HUDEP-2 (cell line): ENCODE data around the gene FRMD8.

ENCODE experiments used
- DNase-seq, 76 experiments: peaks; one replicate each; lab custom pipeline; 2025; ENCODE audit not compliant: unreplicated experiment in 76 of 76; lab: John Stamatoyannopoulos, UW

The FRMD8 gene

DNA sequence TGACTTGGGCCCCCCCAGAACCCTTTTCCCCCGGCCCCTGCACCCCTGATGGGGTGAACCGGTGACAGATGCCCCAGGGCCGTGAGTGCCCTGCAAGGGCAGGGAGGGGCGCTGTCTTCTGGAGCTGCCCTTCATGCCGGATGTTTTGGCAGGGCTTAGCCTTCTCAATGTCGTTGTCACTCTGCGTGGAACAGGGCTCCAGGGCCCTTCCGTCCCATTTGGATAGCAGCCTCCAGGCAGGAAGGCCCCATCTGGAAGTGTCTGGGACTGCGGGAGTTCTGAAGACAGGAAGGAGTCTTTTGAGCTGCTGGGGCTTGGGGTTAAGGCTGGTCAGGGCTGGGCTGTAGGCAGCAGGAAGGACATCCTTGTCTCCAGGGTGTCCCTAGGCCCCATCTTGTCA lies 4.6 kb downstream of the FRMD8 start:
- no peak for DNase-seq

DNA sequence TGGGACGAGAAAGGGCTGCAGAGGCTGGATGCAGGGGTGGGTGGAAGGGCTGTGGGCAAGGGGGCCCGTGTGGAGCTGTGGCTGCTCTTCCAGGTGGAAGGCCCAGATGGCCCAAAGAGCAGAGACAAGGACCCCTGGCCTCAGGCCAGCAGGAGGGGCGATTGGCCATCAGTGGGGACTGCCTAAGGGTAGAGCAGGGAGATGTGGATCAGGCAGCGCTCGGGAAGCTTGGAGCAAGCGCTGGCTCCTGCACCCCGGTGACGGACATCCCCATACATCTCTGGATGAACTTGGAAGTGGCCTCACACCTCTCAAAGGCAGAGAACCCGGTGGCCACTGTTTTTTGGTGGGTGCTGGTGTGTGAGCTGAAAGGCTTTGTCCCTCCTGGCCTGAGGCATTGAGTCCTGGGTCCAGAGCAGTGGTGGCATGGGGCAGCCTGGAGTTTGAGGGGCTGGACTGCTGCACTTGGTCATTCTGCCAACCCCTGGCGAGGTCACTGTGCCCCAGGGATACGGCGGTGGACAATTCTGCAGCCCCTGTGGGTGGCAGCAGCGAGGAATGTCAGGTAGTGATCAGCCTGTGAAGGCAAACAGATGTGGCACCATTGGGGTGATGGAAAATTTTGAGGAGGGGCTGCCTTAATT lies 5.9 kb downstream of the FRMD8 start:
- no peak for DNase-seq

- DNase-seq = no peak
Measured at GRCh38 chr11:65392899-65393298, 6.5 kb downstream of the FRMD8 start.

DNA sequence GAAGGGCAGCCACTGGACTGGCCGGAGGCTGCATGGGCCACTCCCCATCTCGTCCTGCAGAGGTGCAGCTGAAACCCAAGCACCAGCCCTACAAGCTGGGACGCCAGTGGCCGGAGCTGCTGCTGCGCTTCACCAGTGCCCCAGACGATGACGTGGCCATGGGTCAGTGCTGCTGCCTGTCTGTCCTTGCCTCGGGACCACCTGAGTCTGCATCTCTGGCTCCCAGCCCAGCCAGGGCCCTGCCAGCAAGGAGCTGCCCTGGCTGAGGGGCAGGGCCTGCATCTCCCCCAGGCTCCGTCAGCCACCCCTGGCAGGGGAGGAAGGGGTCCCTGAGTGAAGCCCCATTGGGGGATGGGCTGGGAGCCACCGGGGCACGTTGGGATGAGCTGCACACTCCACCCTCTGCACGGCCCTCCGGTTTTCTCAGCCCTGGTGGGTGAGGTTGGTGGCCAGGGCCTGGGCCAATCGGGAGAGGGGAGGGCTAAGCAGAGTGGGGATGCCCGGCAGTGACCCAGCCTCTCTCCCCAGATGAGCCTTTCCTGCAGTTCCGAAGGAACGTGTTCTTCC lies 7.2 kb downstream of the FRMD8 start:
- no peak for DNase-seq

GRCh38 chr11:65394125-65394536 lies 7.7 kb downstream of the FRMD8 start:
- DNase-seq = no peak

GRCh38 chr11:65395961-65396530 lies 9.6 kb downstream of the FRMD8 start:
- no peak for DNase-seq

- DNase-seq = no peak
Measured at GRCh38 chr11:65396769-65397745, 10.6 kb downstream of the FRMD8 start.

- DNase-seq = no peak
Measured at GRCh38 chr11:65398362-65398910, 12.0 kb downstream of the FRMD8 start.

DNA sequence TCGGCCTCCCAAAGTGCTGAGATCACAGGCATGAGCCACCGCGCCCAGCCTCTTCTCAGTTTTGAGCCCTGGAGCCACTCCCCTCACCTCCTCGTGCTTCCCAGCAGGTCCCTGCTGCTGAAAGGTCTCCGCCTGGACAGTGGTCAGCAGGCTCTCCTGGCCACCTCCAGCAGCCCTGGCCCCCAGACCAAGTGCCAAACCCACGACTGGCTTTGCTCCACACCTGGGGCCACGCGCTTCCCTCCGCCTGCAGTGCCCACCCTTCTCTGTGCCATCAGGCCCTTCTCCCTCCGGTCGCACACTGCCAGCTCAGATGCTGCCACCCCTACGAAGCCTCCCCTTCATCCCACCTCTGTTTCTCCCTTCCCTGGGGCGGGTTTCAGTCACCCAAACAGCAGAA lies 12.8 kb downstream of the FRMD8 start:
- DNase-seq = no peak

- no peak for DNase-seq
Measured at GRCh38 chr11:65399845-65400244, 13.4 kb downstream of the FRMD8 start.

DNA sequence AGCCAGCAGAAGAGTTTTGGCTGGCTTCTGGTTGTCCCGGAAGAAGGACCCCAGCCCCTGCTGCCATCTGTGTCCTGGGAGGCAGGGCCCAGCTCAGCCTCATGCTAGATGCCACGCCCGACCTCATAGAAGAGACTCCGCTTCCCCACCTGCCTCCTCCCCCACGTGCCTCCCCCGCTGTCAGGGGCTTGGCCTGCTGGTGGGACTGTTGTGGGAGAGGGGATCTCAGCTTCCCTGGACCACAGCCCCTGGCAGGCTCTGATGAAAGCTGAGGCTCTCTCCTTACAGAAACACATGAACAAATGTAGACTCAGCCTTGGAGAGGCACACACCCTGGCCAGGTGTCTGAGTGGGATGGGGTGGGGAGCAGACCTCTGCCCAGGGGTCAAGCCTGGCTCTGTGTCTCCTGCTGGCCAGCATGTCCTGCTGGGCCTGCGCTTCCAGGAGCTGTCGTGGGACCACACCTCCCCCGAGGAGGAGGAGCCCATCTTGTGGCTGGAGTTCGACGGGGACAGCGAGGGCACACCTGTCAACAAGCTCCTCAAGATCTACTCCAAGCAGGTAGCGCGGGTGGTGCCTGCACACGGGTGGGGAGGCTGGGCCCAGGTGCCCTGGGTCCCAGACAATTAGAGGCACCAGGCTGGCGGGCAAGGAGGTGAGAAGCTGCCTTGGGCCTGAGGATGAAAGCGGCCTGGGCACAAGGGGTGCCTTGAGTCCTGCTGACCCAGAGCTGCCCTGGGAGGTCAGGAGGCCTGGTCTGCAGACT lies 14.1 kb downstream of the FRMD8 start:
- no peak for DNase-seq

DNA sequence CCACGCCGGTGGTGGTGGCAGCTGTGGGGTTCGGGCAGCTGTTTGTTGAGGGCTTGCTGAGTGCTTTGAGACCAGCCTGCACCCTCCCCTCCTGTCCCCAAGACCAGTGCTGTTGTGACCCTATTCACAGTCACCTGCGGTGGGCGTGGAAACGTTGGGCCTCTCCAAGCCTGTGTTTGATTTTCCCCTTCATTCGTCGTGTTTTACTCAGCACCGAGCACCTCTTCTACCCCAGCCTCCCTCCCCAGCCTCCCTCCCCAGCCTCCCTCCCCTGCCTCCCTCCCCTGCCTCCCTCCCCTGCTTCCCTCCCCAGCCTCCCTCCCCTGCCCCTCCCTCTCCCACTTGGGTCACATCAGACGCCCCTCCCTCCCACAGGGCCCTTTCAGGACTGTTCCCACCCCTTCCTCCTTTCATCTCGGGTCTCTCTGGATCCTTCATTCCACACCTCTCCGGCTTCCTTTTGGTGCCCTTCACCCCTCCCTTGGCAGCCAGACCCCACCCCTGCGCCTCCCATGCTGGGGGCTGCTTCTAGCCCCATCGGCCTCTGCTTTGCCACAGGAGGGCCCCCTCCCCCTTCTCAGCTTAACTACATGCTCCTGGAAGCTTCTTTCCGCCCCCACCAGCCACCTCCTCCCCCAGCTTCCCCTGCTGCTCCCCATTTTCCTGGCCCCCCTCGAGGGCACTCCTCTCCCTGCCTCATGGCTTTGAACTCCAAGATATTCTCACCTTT lies 14.8 kb downstream of the FRMD8 start:
- no peak for DNase-seq

DNA sequence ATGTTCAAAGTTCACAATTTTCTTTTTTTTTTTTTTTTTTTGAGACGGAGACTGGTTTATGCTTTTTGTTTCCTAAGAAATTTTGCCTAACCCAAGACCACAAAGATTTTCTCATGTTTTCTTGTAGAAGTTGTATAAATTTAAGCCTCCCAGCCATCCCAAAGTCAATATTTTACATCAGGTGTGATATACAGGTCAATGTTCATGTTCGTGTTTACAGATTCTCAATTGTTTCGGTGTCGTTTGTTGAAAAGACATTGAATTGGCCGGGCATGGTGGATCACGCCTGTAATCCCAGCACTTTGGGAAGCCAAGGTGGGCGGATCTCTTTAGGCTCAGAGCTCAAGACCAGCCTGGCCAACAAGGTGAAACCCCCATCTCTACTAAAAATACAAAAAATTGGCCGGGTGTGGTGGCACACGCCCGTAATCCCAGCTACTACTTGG lies 15.4 kb downstream of the FRMD8 start:
- no peak for DNase-seq

- DNase-seq = no peak
Measured at GRCh38 chr11:65402790-65403189, 16.4 kb downstream of the FRMD8 start.

DNA sequence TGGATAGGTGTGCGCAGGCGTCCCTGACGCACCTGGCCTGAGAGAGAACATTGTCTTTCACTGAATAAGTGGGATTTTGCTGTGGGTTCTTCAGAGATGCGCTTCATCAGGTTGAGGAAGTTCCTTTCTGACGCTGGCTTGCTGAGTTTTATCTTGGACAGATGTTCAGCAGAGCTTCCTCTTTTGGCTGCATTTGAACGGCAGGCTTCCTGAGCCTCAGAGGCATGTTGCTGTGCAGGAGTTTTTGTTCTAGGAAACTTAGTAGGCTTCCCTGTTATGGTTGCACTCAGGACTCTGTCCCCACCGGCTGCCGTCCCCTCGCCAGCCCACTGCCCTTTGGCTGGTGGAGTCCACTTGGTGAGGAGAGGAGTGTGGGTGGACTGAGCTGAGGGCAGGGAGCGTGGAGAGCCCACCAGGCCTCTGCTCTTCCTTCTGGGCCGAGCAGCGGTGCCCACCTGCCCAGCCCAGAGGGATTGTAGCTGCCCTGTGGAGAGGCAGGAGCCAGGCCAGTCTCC lies 17.2 kb downstream of the FRMD8 start:
- DNase-seq = peak in 24 of 76 experiments; percentile 1 to 50 (median 23)

DNA sequence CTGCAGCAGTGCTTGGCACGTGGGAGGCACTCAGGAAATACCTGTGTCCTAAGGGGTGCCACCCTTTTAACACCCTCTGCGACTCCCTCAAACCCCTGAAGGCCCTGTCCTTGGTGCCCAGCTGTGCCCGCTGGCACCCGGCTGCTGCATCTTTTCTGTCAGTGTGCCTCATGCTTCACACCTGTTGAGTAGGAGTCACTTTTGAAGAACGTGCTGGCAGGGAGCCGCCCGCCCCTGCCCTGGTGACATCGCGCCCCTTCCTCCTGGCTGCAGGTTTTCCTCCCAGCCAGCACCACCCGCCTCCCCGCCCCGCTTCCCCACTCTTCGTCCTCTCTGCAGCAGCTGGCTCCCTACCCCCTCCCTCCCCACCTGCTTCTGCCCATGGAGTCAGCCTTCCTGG lies 17.8 kb downstream of the FRMD8 start:
- DNase-seq = no peak

- no peak for DNase-seq
Measured at GRCh38 chr11:65404638-65405339, 18.4 kb downstream of the FRMD8 start.

DNA sequence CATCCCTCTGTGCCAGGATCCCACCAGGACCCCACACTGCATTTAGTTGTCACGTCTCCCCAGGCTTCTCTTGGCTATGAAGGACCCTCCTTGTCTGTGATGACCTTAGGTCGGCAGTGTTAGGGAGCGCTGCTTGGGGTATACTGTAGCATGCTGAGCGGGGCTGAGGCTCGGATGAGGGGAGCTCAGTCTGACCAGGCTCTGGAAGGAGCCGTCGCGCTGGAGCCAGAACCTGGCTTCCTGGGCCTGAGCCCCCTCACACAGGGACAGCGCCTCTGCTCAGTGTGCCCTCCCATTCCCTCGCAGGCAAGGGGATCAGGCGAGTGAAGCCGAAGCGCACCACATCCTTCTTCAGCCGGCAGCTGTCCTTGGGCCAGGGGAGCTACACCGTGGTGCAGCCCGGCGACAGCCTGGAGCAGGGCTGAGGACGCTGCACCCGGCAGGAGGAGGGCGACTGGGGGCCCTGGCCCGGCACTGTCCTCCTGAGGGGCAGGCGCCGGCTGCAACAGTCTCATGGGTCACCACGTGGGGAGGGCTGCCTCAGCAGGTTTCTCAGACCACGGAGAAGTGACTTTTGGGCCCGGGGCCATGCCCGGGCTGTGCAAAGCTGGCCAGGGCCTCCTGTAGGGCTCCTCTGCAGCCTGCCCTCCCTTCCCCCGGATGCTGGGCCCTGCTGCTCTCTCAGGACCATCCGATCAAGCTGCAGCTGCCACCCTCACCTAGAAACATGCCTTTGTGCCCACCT lies 24.7 kb downstream of the FRMD8 start:
- DNase-seq = no peak
